GM19455 (cell line): Measurements from ENCODE around the gene COL4A5.

Source experiments
- ATAC-seq: cut with Tn5 transposase; IDR thresholded peaks from one replicate; pipeline ENCODE4 v1.9.1; 2021; ENCODE audit not compliant: unreplicated experiment

COL4A5 gene

GRCh38 chrX:108640817-108641216 is 201.2 kb downstream of the COL4A5 start:
- no peak for ATAC-seq

- no peak for ATAC-seq
Measured at GRCh38 chrX:108641589-108642272, 202.1 kb downstream of the COL4A5 start.

GRCh38 chrX:108642273-108642628 is 202.6 kb downstream of the COL4A5 start:
- no peak for ATAC-seq

GRCh38 chrX:108664701-108665100 is 225.1 kb downstream of the COL4A5 start:
- no peak for ATAC-seq

GRCh38 chrX:108666101-108666500 is 226.5 kb downstream of the COL4A5 start:
- ATAC-seq, result no peak

GRCh38 chrX:108671526-108671925 is 231.9 kb downstream of the COL4A5 start:
- ATAC-seq, result no peak

- ATAC-seq, result no peak
Measured at GRCh38 chrX:108696690-108697089, 257.1 kb downstream of the COL4A5 start.

- no peak for ATAC-seq
Measured at GRCh38 chrX:108699368-108699767, 259.7 kb downstream of the COL4A5 start.

- no peak for ATAC-seq
Measured at GRCh38 chrX:108701633-108702032, 262.0 kb downstream of the COL4A5 start.

GRCh38 chrX:108702530-108702929 is 262.9 kb downstream of the COL4A5 start:
- no peak for ATAC-seq

GRCh38 chrX:108704839-108705238 is 265.2 kb downstream of the COL4A5 start:
- no peak for ATAC-seq

- ATAC-seq, result no peak
Measured at GRCh38 chrX:108712886-108713285, 273.2 kb downstream of the COL4A5 start.

GRCh38 chrX:108722561-108722960 is 282.9 kb downstream of the COL4A5 start:
- ATAC-seq, result no peak

- ATAC-seq, result no peak
Measured at GRCh38 chrX:108726748-108727147, 287.1 kb downstream of the COL4A5 start.

- no peak for ATAC-seq
Measured at GRCh38 chrX:108731153-108731552, 291.5 kb downstream of the COL4A5 start.

GRCh38 chrX:108732630-108733321 is 293.1 kb downstream of the COL4A5 start:
- ATAC-seq, result no peak

GRCh38 chrX:108734426-108734825 is 294.8 kb downstream of the COL4A5 start:
- ATAC-seq, result no peak

GRCh38 chrX:108735091-108735678 is 295.5 kb downstream of the COL4A5 start:
- ATAC-seq, result no peak

- no peak for ATAC-seq
Measured at GRCh38 chrX:108735679-108736508, 296.3 kb downstream of the COL4A5 start.

- no peak for ATAC-seq
Measured at GRCh38 chrX:108736509-108737479, 297.2 kb downstream of the COL4A5 start, which contains the start of gene IRS4. TSS of gene IRS4 (minus strand) at chrX:108736563.
